HUES48 (cell line): Measurements from ENCODE around the gene GIMAP6.
"Not testable (repeated sequence)": the region's sequence is repeated elsewhere in the genome, so short reads cannot be mapped to it uniquely, and the experiment has no call there.

Experiments used
- H3K27ac ChIP-seq: one replicate; pipeline ENCODE4 v1.7.0; 2013; ENCODE audit warnings: low read depth, low read length, inconsistent platforms
- H3K27me3 ChIP-seq: 2 replicates; pipeline ENCODE4 v1.6.1; 2013; ENCODE audit warnings: mild to moderate bottlenecking, low read length; ENCODE audit not compliant: control insufficient read depth, insufficient read depth
- H3K36me3 ChIP-seq: 2 replicates; pipeline ENCODE4 v1.6.1; 2013; ENCODE audit warnings: low read length; ENCODE audit not compliant: control insufficient read depth, insufficient read depth
- H3K4me1 ChIP-seq: 2 replicates; pipeline ENCODE4 v1.6.1; 2013; ENCODE audit warnings: mild to moderate bottlenecking, low read length; ENCODE audit not compliant: control insufficient read depth, insufficient read depth
- H3K4me3 ChIP-seq: 2 replicates; pipeline ENCODE4 v1.5.1; 2013; ENCODE audit warnings: mild to moderate bottlenecking, low read depth, low read length
- H3K9ac ChIP-seq: 2 replicates; pipeline ENCODE4 v1.6.1; 2013; ENCODE audit warnings: mild to moderate bottlenecking, low read depth, low read length, moderate library complexity
- H3K9me3 ChIP-seq: 2 replicates; pipeline ENCODE4 v1.6.1; 2013; ENCODE audit warnings: low read length; ENCODE audit not compliant: control insufficient read depth, insufficient read depth

The GIMAP6 gene

DNA sequence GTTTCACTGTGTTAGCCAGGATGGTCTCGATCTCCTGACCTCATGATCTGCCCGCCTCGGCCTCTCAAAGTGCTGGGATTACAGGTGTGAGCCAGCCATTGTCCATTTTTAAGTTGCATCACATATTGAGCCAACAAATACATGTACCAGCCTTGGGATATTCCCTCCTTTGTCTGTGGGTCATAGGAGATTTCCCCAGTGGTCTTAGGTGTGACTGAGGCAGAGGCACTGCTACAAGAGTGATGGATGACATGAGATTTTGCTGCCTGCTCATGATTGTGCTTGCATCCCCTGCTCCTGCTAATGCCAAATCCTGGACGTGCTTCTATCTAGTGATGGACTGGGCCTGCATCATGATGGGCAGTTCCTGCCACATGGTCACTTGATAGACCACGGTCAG lies 10.7 kb upstream of the GIMAP6 start:
- no peak overlapping the region for H3K27ac ChIP-seq
- no peaks in the 10 kb centered on the region for H3K36me3 ChIP-seq
- H3K9ac ChIP-seq: no peak overlapping the region
- no peak overlapping the region for H3K4me3 ChIP-seq
- H3K27me3 ChIP-seq: no peaks in the 10 kb centered on the region
- H3K9me3 ChIP-seq: peaks cover 14% of the 10 kb centered on the region; the same call in 1 of the 2 replicates
- H3K4me1 ChIP-seq: no peaks in the 10 kb centered on the region

- Histone ChIP-seq H3K4me3 (no peak overlapping the region), H3K4me1 (no peaks in the 10 kb centered on the region), H3K36me3 (no peaks in the 10 kb centered on the region), H3K27ac (no peak overlapping the region), H3K9ac (no peak overlapping the region), H3K9me3 (peaks cover 19% of the 10 kb centered on the region), H3K27me3 (no peaks in the 10 kb centered on the region)
These were observed 9.7 kb upstream of the GIMAP6 start for GRCh38 chr7:150641854-150642253.

GRCh38 chr7:150633926-150634325 lies 1.7 kb upstream of the GIMAP6 start:
- Histone ChIP-seq H3K9me3 (peaks cover 8% of the 10 kb centered on the region), H3K9ac (no peak overlapping the region), H3K27me3 (no peaks in the 10 kb centered on the region), H3K36me3 (no peaks in the 10 kb centered on the region), H3K4me1 (no peaks in the 10 kb centered on the region), H3K4me3 (no peak overlapping the region), H3K27ac (no peak overlapping the region)

DNA sequence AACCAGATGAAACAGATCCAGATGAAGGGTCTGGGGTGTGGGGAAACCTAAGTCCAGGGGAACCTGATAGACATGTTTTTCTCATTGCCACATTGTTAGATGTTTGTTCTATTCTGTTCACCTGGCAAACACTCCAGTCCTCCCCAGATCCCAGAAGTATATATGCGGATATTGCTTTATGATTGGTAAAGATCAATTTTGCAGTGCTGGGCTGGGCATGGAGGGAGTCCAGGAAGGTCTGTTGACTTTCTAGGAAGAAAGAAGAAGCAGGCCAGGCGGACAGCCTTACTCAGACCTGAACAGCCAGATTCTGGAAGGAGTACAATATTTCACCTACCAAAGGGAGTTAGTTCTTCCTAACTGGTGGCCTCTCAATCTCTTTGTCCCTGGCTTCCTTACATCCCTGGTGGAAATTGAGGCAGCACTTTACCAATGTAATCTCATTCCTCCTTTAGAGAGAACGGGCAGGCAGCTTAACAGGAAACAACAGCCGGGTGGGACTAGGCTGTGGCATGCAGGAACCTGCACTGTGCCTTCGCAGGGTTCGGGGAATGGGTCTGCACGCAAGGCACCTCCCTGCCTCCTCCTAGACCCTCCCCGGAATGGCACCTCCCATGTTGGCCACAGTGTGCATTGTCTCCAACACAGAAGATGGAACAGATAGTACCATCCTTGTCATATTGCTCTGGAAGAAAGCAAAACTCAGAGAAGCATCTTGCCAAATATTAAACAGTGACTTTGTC lies 930 bp downstream of the GIMAP6 start:
- no peaks in the 10 kb centered on the region for H3K27me3 ChIP-seq
- H3K9ac ChIP-seq: no peak overlapping the region
- H3K27ac ChIP-seq: no peak overlapping the region
- H3K4me1 ChIP-seq: no peaks in the 10 kb centered on the region
- H3K4me3 ChIP-seq: no peak overlapping the region
- H3K9me3 ChIP-seq: no peaks in the 10 kb centered on the region
- no peaks in the 10 kb centered on the region for H3K36me3 ChIP-seq

- no peaks in the 10 kb centered on the region for H3K27me3 ChIP-seq
- H3K9ac ChIP-seq: no peak overlapping the region
- no peaks in the 10 kb centered on the region for H3K4me1 ChIP-seq
- no peaks in the 10 kb centered on the region for H3K9me3 ChIP-seq
- no peak overlapping the region for H3K27ac ChIP-seq
- H3K4me3 ChIP-seq: no peak overlapping the region
- H3K36me3 ChIP-seq: no peaks in the 10 kb centered on the region
These were observed 2.8 kb downstream of the GIMAP6 start for GRCh38 chr7:150629347-150629746.

DNA sequence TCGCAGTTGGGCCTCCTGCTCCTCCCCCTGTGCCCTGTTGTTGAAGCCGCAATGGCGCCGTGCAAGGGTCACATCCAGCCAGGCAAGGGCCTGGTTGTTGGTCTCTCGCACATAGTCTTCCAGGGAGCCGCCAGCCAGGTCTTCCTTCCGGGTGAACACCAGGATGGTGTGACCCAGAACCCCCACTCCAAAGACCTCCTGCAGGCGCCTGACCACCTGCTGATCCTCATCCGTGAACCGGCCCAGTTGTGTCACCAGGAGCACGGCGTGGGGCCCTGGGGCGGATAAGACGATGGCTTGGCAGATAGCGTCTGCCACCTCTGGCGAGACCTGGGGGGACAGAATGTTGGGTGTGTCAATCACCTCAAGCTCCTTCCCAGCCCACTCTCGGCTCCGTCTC lies 4.2 kb downstream of the GIMAP6 start:
- no peaks in the 10 kb centered on the region for H3K9me3 ChIP-seq
- H3K4me1 ChIP-seq: no peaks in the 10 kb centered on the region
- H3K4me3 ChIP-seq: no peak overlapping the region
- H3K9ac ChIP-seq: no peak overlapping the region
- H3K27ac ChIP-seq: no peak overlapping the region
- H3K27me3 ChIP-seq: no peaks in the 10 kb centered on the region
- no peaks in the 10 kb centered on the region for H3K36me3 ChIP-seq

DNA sequence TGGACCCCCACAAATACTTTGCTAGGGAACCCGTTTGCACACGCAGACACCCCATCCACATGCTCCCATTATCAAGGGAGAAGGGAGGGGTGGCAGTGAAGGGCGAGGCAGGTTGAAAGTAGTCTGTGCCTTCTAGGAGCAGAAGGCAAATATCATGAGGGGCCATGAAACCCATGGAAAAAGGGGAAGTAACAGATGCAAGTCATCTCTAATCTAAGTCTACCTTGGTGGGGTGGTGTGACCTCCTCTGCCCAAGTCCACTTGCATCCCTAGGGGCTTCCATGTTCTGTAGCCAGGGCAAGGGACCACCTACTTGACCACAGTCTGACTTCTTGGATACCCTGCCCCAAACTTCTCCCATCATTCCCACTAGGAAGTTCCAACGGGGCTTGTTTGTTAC lies 5.5 kb downstream of the GIMAP6 start:
- no peak overlapping the region for H3K4me3 ChIP-seq
- H3K27me3 ChIP-seq: no peaks in the 10 kb centered on the region
- no peaks in the 10 kb centered on the region for H3K36me3 ChIP-seq
- H3K27ac ChIP-seq: no peak overlapping the region
- no peaks in the 10 kb centered on the region for H3K9me3 ChIP-seq
- no peak overlapping the region for H3K9ac ChIP-seq
- no peaks in the 10 kb centered on the region for H3K4me1 ChIP-seq

DNA sequence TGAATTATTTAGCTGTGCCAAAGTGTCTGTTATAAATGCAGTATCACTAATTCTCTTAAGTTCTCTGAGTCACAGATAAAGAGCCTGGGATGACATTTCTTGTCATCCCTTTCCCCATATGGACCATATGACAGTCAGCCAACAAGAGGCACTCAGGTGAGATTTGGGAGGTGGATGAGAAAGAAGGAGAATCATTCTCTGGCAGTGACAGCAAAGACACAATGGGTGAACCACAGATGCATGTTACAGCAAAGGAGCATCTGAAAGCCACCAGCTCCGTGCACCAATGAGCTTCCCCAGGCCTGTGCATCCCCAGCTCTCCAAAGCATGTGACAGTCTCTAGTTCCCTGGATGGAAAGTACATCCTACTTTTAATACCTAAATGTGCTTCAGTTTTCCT lies 10.8 kb downstream of the GIMAP6 start:
- no peaks in the 10 kb centered on the region for H3K4me1 ChIP-seq
- no peak overlapping the region for H3K27ac ChIP-seq
- H3K9ac ChIP-seq: no peak overlapping the region
- no peaks in the 10 kb centered on the region for H3K36me3 ChIP-seq
- no peak overlapping the region for H3K4me3 ChIP-seq
- no peaks in the 10 kb centered on the region for H3K9me3 ChIP-seq
- H3K27me3 ChIP-seq: no peaks in the 10 kb centered on the region

- Histone ChIP-seq H3K4me1 (no peaks in the 10 kb centered on the region), H3K9me3 (no peaks in the 10 kb centered on the region), H3K4me3 (no peak overlapping the region), H3K9ac (no peak overlapping the region), H3K27ac (no peak overlapping the region), H3K36me3 (no peaks in the 10 kb centered on the region), H3K27me3 (no peaks in the 10 kb centered on the region)
These were observed 11.4 kb downstream of the GIMAP6 start for GRCh38 chr7:150620617-150621371.

- no peak overlapping the region for H3K4me3 ChIP-seq
- no peak overlapping the region for H3K27ac ChIP-seq
- no peaks in the 10 kb centered on the region for H3K9me3 ChIP-seq
- H3K4me1 ChIP-seq: no peaks in the 10 kb centered on the region
- H3K9ac ChIP-seq: no peak overlapping the region
- H3K27me3 ChIP-seq: no peaks in the 10 kb centered on the region
- no peaks in the 10 kb centered on the region for H3K36me3 ChIP-seq
These were observed 12.1 kb downstream of the GIMAP6 start for GRCh38 chr7:150620061-150620460.

- H3K36me3 ChIP-seq, H3K9ac ChIP-seq, H3K27me3 ChIP-seq, H3K4me3 ChIP-seq, H3K9me3 ChIP-seq, H3K4me1 ChIP-seq, H3K27ac ChIP-seq: not testable (repeated sequence)
These were observed 16.9 kb downstream of the GIMAP6 start for GRCh38 chr7:150615221-150615755.
